KMS-11 (cell line): ENCODE data around the gene PPIF.
"Not testable (repeated sequence)": the region's sequence is repeated elsewhere in the genome, so short reads cannot be mapped to it uniquely, and the experiment has no call there.

Experiments
- H2AFZ ChIP-seq: fragments of 200-600 bp; sonication (generic); 2 replicates; pipeline ENCODE4 v1.6.1; 2016; ENCODE audit warnings: antibody characterized with exemption, mixed run types, low read depth
- H3K27ac ChIP-seq: fragments of 200-600 bp; sonication (generic); 2 replicates; pipeline ENCODE4 v1.6.1; 2016; ENCODE audit warnings: mild to moderate bottlenecking, mixed run types
- H3K27me3 ChIP-seq: fragments of 200-600 bp; sonication (generic); 2 replicates; pipeline ENCODE4 v1.6.1; 2017; ENCODE audit warnings: mild to moderate bottlenecking, low read depth, mixed run types, moderate library complexity; ENCODE audit not compliant: insufficient read depth
- H3K36me3 ChIP-seq: fragments of 200-600 bp; sonication (generic); 2 replicates; pipeline ENCODE4 v1.6.1; 2017; ENCODE audit warnings: mild to moderate bottlenecking, mixed run types; ENCODE audit not compliant: insufficient read depth
- H3K4me1 ChIP-seq: fragments of 200-600 bp; sonication (generic); 2 replicates; pipeline ENCODE4 v1.6.1; 2016; ENCODE audit warnings: mild to moderate bottlenecking, low read depth, mixed run types; ENCODE audit not compliant: poor library complexity, severe bottlenecking
- H3K4me2 ChIP-seq: fragments of 200-600 bp; sonication (generic); 2 replicates; pipeline ENCODE4 v1.7.0; 2016; ENCODE audit warnings: mild to moderate bottlenecking, mixed run types
- H3K4me3 ChIP-seq: fragments of 200-600 bp; sonication (generic); IDR thresholded peaks from 2 replicates; pipeline ENCODE4 v1.6.1; 2017; ENCODE audit warnings: low read depth, low read length, mixed read lengths; ENCODE audit not compliant: insufficient read depth
- H3K79me2 ChIP-seq: fragments of 200-600 bp; sonication (generic); 2 replicates; pipeline ENCODE4 v1.6.1; 2016; ENCODE audit warnings: low read depth, mixed run types; ENCODE audit not compliant: insufficient read depth
- H3K9ac ChIP-seq: fragments of 200-600 bp; sonication (generic); 2 replicates; pipeline ENCODE4 v1.6.1; 2016; ENCODE audit warnings: mild to moderate bottlenecking, mixed run types
- H4K20me1 ChIP-seq: fragments of 200-600 bp; sonication (generic); 2 replicates; pipeline ENCODE4 v1.6.1; 2016; ENCODE audit warnings: mild to moderate bottlenecking, mixed run types; ENCODE audit not compliant: insufficient read depth
- TF ChIP-seq, protein P1 (sequence below): fragments of 200-600 bp; sonication (generic); conservative IDR thresholded peaks from 2 replicates; pipeline ENCODE4 v1.6.1; 2017; ENCODE audit warnings: low read depth, mild to moderate bottlenecking, antibody characterized with exemption, low read length, moderate library complexity, mixed read lengths

PPIF gene

GRCh38 chr10:79331709-79332108 lies 15.6 kb upstream of the PPIF start:
- Histone ChIP-seq H3K4me2 (no peak overlapping the region), H3K36me3 (no peaks in the 10 kb centered on the region), H3K79me2 (no peaks in the 10 kb centered on the region), H3K4me1 (peaks cover 8% of the 10 kb centered on the region), H3K27me3 (no peaks in the 10 kb centered on the region), H3K4me3 (no peak overlapping the region), H2AFZ (no peak overlapping the region), H3K27ac (no peak overlapping the region), H4K20me1 (no peaks in the 10 kb centered on the region), H3K9ac (no peak overlapping the region)
- TF ChIP-seq, protein P1, sequence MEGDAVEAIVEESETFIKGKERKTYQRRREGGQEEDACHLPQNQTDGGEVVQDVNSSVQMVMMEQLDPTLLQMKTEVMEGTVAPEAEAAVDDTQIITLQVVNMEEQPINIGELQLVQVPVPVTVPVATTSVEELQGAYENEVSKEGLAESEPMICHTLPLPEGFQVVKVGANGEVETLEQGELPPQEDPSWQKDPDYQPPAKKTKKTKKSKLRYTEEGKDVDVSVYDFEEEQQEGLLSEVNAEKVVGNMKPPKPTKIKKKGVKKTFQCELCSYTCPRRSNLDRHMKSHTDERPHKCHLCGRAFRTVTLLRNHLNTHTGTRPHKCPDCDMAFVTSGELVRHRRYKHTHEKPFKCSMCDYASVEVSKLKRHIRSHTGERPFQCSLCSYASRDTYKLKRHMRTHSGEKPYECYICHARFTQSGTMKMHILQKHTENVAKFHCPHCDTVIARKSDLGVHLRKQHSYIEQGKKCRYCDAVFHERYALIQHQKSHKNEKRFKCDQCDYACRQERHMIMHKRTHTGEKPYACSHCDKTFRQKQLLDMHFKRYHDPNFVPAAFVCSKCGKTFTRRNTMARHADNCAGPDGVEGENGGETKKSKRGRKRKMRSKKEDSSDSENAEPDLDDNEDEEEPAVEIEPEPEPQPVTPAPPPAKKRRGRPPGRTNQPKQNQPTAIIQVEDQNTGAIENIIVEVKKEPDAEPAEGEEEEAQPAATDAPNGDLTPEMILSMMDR = no peak

- not testable (repeated sequence) for H3K4me2 ChIP-seq, H3K36me3 ChIP-seq, H3K4me3 ChIP-seq, H3K4me1 ChIP-seq, H4K20me1 ChIP-seq, H3K9ac ChIP-seq, H2AFZ ChIP-seq, H3K27ac ChIP-seq, H3K27me3 ChIP-seq, H3K79me2 ChIP-seq
Measured at GRCh38 chr10:79332610-79333315, 14.5 kb upstream of the PPIF start.

GRCh38 chr10:79333513-79333912 lies 13.8 kb upstream of the PPIF start:
- Histone ChIP-seq H3K27ac (no peak overlapping the region), H3K9ac (no peak overlapping the region), H3K4me3 (no peak overlapping the region), H3K36me3 (no peaks in the 10 kb centered on the region), H3K4me2 (no peak overlapping the region), H3K4me1 (peaks cover 8% of the 10 kb centered on the region), H4K20me1 (no peaks in the 10 kb centered on the region), H3K79me2 (no peaks in the 10 kb centered on the region), H3K27me3 (no peaks in the 10 kb centered on the region), H2AFZ (no peak overlapping the region)
- TF ChIP-seq, protein P1 = no peak

DNA sequence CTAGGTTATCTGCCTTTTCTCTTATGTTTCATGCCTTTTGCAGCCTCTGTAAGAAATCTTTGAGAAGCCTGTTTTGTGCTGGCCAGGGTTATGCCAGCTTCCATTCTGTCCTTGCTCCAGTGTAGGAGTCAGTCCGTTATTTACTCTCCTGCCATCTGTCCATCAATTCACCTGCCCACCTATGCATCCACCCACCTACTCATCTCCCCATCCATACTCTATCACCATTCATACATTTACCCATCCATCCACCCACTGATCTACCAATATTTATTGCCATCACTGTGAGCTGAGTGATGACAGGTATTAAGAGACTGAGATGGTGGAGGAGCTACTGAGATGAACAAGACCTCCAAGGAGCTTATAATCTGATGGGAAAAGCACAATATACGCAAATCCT lies 12.7 kb upstream of the PPIF start:
- Histone ChIP-seq H3K4me2 (no peak overlapping the region), H3K27ac (no peak overlapping the region), H3K36me3 (no peaks in the 10 kb centered on the region), H3K79me2 (no peaks in the 10 kb centered on the region), H3K9ac (no peak overlapping the region), H4K20me1 (no peaks in the 10 kb centered on the region), H2AFZ (no peak overlapping the region), H3K4me3 (no peak overlapping the region), H3K4me1 (peaks cover 8% of the 10 kb centered on the region), H3K27me3 (no peaks in the 10 kb centered on the region)
- TF ChIP-seq, protein P1 = no peak

DNA sequence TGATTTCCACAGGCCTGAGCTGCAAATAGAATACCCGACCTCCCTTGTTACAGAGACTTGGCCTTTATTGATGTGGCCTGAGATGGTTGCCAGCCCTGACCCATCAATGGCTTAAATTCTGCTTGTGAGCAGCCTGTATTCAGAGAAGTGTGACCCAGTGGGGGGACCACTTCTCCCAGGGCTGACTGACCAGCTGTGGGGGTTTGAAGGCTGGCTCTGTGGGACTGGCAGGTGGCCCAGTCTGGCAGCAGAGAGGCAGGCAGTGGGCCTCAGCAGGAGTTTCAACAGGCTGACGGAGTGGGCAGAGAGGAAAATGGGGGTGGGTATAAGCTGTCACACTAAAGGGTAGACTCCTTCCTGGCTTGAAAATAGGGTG lies 12.2 kb upstream of the PPIF start:
- Histone ChIP-seq H3K27me3 (no peaks in the 10 kb centered on the region), H3K36me3 (no peaks in the 10 kb centered on the region), H3K4me2 (no peak overlapping the region), H3K27ac (no peak overlapping the region), H3K79me2 (no peaks in the 10 kb centered on the region), H3K4me1 (peaks cover 8% of the 10 kb centered on the region), H3K4me3 (no peak overlapping the region), H2AFZ (no peak overlapping the region), H4K20me1 (no peaks in the 10 kb centered on the region), H3K9ac (no peak overlapping the region)
- TF ChIP-seq, protein P1 = no peak
